Ovary (tissue), 3 donors: ENCODE measurements around the gene ARHGEF17.

Source experiments
- CTCF ChIP-seq, 3 donors: fragments of 450-650 bp in 2 of 3; fragments of 200-600 bp in 1 of 3; IDR thresholded peaks; one replicate each; pipeline versions ENCODE4 v1.5.1 to v1.8.0; 2016 to 2022; ENCODE audit warnings: antibody characterized with exemption in 3 of 3, mild to moderate bottlenecking in 1 of 3
- EP300 ChIP-seq: sonication (generic); formaldehyde crosslinking; IDR thresholded peaks from one replicate; pipeline ENCODE4 v1.6.1; 2017; ENCODE audit warnings: antibody characterized with exemption
- donor health status: DM: no; HTN: no; CAD: no.

DNA sequence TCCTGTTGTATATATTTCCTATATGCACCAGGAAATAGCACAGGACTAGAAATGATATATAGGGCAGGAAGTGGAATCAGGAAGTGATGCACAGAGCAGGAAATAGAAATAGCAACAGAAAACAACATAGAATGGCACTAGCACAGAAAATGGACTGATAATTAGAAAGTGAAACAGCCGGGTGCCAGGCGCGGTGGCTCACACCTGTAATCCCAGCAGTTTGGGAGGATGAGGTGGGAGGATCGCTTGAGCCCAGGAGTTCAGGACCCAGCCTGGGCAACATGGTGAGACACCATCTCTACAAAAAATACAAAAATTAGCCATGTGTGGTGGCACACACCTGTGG, 58.2 kb downstream of the ARHGEF17 start:
- no peak for TF ChIP-seq CTCF (IDR thresholded peaks at IDR 0.05)
- TF ChIP-seq EP300: no peak
